Spleen (tissue), 7 donors: ENCODE results near the gene TAF1B.

Experiments
- POLR2A ChIP-seq, 3 donors: fragments of 450-650 bp; IDR thresholded peaks; one replicate each; pipeline ENCODE4 v1.5.1; 2017; ENCODE audit warnings: antibody characterized with exemption in 3 of 3, mild to moderate bottlenecking in 1 of 3
- POLR2AphosphoS5 ChIP-seq, 3 donors: sonication (generic); formaldehyde crosslinking; IDR thresholded peaks; one replicate each; pipeline ENCODE4 v1.5.1; 2017; ENCODE audit warnings: antibody characterized with exemption in 3 of 3
- TF ChIP-seq, protein P1 (sequence below), 11 experiments: fragments of 200-600 bp in 7 of 11; fragments of 450-650 bp in 4 of 11; sonication (generic) in 4 of 11; IDR thresholded peaks in 8 of 11; conservative IDR thresholded peaks in 3 of 11; 1 replicate in 7 of 11; 2 replicates in 4 of 11; pipeline versions ENCODE4 v1.4.0 to v1.8.0; 2016 to 2021; ENCODE audit warnings: antibody characterized with exemption in 11 of 11, inconsistent platforms in 4 of 11, mild to moderate bottlenecking in 1 of 11
- donor health status: DM: no; HTN: no; CAD: no; lungs with moderate emphysema.
- donor health status: DM: no; HTN: no; CAD: no.
- donor health status: DM: no; HTN: no; CAD: no.

DNA sequence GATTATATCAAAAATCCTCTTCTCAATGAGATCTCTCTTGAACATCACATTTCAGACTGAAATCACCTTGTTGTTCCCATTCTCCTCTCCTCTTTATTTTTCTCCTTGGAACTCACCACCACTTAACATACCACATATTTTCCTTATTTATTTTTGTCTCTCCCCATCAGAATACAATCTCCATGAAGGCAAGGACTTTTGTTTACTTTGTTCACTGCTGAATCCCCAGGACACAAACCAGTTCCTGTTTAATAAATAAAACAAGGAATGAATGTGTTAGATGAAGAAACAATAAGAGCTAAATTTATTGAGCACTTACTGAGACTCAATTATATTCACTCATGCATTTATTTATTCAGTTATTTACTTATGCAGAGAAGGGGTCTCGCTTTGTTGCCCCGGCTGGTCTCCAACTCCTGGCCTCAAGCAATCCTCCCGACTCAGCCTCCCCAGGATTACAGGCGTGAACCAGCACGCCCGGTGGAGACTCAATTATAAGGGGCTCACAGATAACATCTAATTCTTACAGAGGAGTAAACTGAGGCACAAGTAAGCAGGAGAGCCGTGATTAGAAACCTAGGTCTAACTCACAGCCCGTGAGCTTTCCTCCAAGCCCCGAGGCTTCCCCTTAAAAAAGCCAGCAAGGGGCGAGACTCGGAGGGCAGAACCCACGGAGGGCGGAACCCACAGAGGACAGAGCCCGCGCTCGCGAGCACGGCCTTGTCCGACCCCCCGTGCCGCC is 616 bp upstream of the TAF1B start:
- TF ChIP-seq, protein P1, sequence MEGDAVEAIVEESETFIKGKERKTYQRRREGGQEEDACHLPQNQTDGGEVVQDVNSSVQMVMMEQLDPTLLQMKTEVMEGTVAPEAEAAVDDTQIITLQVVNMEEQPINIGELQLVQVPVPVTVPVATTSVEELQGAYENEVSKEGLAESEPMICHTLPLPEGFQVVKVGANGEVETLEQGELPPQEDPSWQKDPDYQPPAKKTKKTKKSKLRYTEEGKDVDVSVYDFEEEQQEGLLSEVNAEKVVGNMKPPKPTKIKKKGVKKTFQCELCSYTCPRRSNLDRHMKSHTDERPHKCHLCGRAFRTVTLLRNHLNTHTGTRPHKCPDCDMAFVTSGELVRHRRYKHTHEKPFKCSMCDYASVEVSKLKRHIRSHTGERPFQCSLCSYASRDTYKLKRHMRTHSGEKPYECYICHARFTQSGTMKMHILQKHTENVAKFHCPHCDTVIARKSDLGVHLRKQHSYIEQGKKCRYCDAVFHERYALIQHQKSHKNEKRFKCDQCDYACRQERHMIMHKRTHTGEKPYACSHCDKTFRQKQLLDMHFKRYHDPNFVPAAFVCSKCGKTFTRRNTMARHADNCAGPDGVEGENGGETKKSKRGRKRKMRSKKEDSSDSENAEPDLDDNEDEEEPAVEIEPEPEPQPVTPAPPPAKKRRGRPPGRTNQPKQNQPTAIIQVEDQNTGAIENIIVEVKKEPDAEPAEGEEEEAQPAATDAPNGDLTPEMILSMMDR (IDR thresholded peaks at IDR 0.05 in 8 of 11, conservative IDR thresholded peaks at IDR 0.05 in 3 of 11): no peak
- TF ChIP-seq POLR2A (IDR thresholded peaks at IDR 0.05): no peak
- TF ChIP-seq POLR2AphosphoS5 (IDR thresholded peaks at IDR 0.05): no peak
